Measurements from ENCODE around the gene GUCA2A.

Gene GUCA2A

DNA sequence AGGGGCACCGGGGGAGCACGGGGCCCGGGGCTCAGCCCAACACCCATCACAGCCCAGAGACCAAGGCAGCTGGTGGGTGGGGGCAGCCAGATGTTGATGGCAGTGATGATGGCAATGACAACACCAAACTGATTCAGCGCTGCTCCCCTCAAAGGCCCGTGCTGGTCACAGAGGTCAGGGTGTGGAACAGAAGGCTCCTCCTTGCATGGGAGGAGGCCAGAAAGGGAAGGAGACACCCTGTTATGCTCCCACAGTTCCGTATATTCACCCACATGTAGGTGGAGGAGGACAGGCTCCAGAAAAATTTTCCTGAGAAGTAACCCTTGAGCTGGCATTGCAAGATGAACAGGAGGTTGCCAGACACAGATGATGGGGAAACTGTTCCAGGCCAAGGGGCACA, 10.9 kb downstream of the GUCA2A start:
- no peak for DNase-seq (ENCODE audit: low read depth)

DNA sequence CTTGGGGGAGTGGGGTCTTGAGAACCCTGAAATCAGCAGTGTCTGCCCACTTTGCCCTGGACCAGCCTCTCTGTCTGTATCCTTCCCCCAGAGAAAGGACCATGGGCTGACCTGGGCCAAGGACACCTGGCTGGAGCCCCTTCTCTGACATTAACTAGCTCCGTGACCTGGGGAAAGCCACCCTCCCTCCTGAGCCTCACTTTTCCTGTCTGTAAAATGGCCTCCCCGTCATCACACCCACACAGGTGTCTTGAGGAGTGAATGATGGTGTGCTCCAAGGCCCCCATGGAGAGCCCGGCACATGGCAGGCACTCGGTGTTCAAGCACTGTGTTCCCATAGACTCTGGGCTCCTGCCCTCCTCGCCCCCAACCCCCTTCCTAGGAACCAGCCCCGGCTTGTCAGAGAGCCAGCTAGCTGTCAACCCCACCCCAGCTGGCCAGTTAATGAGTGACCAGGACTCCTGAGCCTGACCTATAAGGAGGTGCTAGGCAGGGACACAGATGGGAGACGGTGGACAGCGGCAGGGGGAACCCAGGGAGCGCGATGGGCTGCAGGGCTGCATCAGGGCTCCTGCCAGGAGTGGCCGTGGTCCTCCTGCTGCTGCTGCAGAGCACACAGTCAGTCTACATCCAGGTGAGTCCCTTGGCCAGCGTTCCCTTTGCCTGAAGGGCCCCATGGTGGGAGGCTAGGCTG, 11.5 kb downstream of the GUCA2A start, which contains the start of gene GUCA2B:
Gene GUCA2B (plus strand): TSS at position 504 of the 694 bp plus-strand sequence. CDS start 41 bp downstream, at position 545.
- no peak for DNase-seq (ENCODE audit: low read depth)

DNA sequence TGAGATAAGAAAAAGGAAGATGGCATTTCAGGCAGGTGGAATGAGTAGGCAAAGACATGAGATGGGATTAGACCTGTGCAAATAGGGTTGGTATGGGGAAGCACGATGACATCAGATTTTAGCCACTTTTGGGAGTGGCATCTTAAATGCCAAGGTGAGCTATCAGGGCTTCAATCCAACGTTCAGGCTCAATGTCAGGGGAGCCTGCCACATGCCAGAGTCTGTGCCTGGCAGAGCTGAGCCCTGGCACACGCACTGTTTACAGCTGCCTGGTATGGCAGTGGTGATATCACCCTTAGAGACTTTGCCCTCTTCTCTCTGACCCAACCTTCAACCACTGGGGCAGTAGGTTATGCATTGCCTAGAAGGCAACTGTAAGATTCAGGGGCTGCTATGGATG, 12.4 kb downstream of the GUCA2A start:
- DNase-seq (ENCODE audit: low read depth), result no peak

DNA sequence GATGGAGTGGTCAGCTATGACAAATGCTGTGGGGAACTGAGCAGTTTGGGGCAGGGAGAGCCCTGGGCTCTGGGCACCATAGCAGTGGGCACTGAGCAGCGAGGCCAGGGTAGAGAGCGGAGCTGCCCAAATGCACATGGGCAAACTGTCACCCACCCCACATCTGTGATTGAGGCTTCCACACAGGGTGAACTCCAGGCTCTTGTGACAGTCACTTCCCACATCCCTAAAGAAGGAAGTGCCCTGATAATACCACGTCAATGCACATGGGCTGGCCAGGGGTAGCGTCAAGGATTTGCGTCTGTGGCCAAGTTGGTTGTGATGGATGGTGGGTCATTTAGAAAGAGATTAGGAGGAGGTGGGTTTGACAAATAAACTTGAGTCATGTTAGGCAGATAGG, 13.9 kb downstream of the GUCA2A start:
- no peak for DNase-seq (ENCODE audit: low read depth)

DNA sequence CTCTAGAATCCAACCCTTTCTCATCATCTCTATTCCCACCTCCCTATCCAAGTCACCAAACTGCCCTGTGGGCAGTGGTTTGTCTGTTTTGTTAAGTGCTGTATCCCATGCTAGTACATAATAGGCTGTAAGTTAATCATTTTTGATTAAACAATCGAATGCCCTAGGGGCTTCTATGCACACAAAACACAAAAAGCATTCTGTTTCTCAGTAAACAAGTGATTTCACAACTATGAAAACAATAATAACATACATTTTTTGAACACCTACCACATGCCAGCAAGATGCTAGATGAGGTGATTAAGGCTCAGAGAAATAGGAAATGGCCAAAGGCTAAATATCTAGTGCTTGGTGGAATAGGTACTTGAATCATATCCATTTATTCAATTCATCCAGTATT, 16.4 kb downstream of the GUCA2A start:
- DNase-seq (ENCODE audit: low read depth), result no peak

DNA sequence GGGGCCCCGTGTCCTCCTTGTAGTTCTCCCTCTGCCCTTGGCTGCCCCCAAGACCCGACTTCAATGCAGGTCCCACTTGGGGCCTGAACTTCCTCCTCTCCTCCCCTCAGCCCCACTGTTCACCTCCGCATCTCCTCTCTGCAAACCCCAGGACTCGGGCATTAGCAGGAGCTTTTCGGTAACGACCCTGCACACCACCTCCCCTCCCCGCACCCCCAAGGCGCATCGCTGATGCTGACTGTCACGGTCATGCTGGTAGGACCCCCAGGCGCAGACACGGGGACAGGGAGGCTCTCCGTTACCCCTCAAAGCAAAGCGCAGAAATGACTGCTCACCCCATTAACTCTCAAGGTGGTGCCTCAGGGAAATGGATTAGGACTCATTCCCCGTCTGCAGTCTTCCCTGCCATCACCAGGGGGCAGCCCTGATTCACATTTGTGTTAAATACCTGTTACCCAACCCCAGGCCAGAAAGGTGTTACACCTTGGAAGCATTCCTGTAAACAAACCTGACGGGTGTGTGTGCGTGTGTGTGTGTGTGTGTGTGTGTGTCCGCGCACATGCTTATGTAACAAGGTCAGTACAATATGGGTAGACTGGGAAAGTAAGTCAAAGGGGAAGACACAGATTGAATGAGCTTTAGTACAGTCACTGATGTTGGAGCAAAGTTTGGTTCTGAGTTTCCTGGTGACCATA, 17.8 kb downstream of the GUCA2A start:
- DNase-seq (ENCODE audit: low read depth), result peak; percentile 27

DNA sequence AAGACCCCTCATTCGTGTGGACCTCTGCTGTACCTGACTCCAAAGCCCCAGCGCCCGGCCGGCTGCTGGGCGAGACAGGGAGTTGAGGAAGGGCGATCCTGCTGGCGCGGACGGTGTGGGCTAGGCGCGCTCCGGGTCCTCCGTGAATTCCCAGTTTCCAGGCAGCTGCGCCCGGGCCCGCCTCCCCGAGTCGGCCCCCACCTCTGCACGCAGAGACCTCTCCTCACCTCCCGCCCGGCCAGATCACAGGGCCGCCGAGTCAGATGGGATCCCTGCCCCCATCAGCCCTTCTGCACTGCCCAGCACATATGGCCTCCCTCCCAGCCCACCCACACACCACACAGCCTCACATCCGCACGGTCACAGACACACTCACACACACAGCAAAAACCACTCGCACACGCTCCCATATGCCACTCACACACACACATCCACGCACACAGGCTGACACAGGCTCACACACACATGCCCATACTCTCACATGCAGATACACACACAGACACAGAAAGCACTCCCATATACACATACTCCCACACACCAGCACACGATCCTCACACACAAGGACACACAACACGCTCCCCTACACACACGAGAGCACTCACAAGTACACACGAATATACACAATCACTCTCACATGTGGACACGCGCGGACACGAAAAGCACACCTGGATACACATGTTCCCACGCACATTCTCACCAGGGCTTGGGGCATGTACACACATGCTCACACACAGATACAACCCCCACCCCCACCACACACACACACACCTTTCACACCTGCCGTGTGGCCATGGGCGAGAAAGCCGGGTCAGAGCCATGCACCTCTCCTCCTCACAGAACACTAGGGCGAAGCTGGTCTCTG, 18.6 kb downstream of the GUCA2A start:
- DNase-seq (ENCODE audit: low read depth), result no peak

DNA sequence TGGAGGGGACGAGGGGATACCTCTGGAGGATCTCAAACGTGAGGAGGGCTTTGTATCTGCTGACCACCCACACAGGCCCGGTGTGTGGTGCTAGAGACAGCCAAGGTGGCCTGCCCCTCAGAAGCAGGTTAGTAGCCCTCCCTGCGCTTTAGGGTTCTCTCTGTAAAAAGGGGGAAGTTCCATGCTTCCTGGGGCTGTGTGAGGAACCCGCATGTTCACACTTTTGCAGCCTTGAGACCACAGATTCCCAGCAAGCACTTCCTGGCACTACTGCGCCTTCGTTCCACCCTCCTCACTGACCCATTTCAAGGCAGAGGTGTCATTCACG, 19.2 kb downstream of the GUCA2A start:
- DNase-seq (ENCODE audit: low read depth), result no peak

DNA sequence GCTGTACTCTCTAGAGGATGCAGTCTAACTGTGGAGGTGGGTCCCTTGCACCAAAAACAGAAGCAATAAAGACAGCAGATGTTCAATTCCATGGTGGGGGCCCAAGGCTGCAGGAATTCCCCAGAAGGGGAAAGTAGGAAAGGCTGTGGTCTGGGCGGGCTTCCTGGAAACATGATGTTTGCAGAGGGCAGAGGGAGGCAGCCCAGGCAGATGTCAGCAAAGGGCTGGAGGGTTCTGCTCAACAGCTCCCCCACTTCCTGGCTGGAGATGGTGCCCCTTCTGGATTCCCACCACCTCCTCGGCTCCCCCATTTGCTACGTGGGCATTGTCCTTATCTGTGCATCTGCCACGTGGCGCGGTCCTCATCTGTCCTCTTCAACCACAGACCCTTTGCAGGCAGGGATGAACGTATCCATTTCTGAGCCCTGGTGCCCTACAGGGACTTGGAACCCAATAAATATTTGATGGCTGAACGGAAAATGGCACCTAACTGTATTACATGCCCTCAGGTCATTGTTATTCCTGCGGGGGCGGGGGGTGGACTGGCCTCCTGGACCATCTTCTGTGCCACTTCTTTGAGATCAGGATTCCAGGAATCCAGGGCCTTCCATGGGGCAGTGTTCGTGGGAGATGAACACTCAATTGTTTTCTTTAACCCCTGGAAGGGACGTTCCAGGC, 19.7 kb downstream of the GUCA2A start:
- no peak for DNase-seq (ENCODE audit: low read depth)

DNA sequence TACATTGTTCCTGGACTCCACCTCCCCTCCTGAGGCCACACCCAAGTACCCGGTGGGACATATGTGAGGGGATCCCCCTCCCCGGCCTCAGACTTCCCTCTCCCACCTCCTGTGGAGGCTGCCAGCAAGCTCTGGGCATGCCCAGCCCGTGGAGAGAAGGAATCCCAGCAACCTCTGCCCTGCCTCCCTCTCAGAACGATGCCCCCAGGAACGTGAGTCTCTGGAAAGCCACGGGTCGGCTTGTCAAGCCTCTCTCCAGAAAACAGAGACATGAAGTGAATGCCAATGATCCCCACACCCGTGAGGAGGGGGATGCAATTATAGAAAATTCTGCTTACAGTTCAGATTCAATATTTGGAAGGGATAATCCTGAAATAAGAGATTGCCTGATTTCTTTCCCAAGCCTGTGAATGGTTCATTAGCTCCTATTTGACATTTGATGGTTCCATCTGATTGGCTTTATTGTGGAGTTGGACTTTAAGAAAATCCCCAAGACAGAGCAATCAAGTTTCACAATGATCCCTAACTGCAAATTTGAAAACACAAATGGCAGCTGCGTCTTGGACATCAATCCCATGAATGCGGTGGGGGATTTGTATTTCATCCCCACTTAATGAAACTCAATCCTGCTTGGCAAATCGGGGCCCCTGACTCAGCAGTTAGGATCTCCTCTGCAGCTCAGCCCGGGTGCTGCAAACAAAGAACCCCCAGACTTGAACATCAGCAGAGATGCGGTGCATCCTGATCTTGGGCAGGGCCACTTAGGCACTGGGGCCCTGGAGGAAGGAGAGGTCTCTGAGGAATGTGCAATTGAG, 20.4 kb downstream of the GUCA2A start:
- DNase-seq (ENCODE audit: low read depth), result no peak

DNA sequence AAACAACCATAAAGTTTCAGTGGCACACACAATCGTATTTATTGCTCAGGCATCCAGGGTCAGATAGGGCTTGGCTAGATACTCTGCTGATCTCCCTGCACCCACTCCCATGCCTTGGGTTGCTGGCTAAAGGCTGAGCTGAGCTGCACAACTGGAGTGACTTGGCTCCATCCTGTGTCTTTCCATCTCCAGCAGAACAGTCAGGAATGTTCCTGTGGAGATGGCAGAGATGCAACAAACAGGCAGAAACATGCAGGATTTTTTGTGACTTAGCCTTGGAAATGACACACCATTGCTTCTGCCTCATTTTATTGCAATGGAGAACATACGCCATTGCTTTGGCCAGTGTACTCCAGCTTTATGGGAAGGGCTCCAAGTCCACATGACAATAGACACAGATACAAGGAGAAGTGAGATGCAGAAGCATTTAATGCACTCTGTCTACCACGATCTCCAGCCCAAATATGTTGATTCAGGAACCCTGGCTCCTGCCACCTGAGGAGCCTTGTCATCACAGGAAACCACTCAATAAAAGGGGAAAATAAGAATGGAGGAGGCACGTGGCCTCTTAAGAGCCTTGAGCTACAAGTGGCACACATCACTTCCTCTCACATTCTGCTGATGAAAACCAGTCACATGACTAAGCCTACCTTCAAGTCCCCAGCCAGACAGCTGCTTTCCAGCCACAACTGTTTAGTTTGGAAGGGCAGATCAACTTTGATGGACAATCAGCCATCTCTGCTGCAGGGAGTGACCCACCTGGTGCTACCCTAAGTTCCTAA, 21.5 kb downstream of the GUCA2A start:
- DNase-seq (ENCODE audit: low read depth), result no peak

DNA sequence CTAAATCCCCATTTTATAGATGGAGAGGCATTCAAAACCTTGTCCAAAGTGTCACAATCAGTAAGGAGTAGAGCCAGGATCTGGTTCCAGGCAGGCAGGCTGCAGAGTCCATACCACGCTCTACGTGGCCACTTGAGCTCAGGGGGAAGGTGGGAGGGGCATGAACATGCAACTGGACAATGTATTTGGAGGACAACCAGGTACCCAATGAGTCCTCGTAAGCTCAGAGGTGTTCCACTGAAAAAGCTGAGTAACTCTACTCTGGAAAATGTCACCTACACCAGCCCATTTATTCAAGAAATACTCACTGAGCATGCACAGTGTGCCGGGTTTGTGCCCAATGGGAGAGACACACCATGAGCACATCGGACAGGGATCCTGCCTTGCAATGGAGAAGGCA, 22.6 kb downstream of the GUCA2A start:
- DNase-seq (ENCODE audit: low read depth), result no peak

DNA sequence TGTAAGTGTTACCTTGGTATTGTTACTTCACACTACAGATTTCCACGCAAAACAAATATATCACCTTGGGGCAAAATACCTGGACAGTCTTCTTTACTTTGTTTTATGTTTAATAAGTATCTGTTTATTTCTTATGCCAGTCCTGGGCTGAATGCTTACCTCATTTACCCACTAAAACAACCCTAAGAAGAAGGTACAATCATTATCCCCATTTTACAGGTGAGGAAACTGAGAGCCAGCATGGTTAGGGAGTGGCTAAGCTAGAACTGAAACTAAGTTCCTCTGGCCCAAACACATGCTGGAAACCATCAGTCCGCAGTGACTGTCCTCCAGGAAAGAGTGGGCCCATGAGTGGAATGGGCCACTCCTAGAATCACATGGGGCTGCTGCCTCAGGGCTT, 24.4 kb downstream of the GUCA2A start:
- no peak for DNase-seq (ENCODE audit: low read depth)

DNA sequence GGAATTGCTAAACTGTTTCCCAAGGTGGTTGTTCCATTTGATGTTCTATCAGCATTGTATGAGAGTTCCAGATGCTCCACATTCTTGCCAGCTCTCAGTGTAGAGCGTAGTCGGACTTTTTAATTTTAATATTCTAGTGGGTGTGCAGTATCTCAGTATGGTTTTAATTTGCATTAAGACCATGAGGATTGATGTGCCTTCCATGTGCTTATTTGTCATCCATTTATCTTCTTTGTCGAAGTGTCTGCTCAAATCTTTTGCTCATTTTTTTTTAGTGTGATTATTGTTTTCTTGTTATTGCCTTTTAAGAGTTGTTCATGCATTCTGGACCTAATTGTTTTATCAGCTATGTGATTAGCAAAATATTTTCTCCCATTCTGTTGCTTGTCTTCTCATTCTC, 25.1 kb downstream of the GUCA2A start:
- DNase-seq (ENCODE audit: low read depth), result no peak

DNA sequence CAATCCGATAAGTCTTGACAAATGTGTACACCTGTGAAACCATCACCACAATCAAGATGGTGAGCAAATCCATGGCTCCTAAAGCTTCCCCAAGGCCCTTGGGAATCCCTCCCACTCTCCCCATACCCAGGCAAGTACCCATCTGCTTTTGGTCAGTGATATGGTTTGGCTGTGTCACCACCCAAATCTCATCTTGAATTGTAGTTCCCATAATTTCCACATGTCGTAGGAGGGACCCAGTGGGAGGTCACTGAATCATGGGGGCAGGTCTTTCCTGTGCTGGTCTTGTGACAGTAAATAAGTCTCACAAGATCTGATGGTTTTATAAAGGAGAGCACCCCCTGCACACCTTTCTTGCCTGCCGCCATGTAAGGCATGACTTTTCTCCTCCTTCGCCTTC, 26.0 kb downstream of the GUCA2A start:
- DNase-seq (ENCODE audit: low read depth), result no peak

DNA sequence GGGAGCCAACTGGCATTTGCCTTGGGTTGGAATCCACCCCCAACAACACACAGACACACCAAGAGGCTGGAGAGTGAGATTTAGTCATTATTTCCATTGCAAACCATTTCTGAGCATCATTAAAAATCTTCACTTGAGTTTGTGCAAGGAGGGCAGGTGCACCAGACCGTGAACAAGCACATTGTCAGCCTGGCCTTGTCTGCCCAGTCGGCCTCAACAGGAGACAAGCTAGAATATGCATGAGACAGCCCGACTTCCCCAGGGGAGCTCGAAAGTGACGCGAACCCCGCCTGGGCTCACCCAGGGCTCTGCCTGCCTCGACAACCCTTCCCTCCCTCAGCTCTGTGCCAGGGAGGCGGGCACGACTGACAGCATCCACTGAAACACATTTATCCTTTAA, 26.8 kb downstream of the GUCA2A start:
- DNase-seq (ENCODE audit: low read depth), result no peak

DNA sequence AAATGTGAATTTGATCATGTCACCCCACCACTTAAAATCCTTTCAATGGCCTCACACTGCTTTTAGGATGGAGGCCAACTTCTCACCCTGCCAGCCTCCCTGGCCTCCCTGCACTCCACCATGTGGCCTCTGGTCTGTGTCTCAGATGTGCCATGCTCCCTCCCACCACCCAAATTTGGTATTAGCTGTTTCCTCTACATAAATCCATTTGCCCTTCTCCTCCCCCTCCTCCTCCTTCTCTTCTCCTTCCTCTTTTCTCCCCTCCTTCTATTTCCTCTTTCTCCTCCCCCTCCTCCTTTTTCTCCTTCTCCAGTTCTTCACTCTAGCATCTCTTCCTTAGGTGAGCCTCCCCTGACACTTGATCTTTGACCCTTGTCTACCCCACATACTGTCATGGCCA, 28.1 kb downstream of the GUCA2A start:
- no peak for DNase-seq (ENCODE audit: low read depth)

DNA sequence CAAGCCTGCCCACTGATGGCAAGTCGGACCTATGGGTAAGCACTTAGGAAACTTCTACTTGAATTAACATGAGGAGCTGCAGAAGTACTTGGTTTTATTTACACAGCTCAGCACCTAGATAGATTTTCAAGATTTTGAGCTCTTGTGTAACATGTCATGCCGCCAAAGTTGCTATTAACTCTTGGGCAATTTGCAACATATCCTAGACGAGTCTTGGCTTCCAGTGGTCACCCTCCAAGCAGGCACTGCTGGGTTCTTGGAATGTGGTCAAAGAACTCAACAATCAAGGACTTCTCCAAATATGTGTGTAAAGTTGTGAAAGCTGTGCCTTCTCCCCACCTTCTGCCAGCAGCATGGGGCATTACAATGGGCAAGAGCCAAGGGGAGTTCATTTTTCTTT, 29.1 kb downstream of the GUCA2A start:
- no peak for DNase-seq (ENCODE audit: low read depth)

DNA sequence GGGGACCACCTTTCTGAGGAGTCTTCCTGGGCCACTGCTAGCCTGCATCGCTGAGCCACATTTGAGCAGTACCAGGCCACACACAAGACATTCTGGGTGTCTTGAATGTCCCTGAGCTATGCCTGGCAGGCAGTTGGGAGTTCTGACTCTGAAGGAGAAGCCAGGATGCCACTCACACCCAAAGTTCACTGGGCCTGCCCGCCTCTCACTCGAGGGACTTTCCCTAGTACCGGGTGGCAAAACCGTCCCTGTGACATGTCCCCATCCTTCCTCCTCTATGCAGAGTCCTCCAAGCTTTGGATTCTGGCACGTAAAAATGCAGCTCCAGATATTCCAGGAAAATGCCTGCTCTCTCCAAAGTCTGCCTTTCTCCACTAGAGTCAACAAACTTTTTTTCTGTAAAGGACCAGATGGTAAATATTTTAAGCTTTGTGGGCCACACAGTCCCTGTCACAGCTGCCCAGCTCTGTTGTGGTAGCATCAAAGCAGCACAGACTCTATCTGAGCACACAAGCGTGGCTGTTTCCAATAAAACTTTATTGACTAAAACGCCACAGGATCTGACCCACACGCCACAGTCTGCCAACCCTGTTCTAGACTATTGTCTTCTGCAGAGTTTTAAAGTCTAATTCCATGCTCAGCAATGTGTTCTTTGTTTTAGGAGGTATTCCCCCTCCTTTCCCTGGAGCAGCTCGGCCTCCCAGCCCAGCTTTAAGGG, 30.6 kb downstream of the GUCA2A start:
- no peak for DNase-seq (ENCODE audit: low read depth)

DNA sequence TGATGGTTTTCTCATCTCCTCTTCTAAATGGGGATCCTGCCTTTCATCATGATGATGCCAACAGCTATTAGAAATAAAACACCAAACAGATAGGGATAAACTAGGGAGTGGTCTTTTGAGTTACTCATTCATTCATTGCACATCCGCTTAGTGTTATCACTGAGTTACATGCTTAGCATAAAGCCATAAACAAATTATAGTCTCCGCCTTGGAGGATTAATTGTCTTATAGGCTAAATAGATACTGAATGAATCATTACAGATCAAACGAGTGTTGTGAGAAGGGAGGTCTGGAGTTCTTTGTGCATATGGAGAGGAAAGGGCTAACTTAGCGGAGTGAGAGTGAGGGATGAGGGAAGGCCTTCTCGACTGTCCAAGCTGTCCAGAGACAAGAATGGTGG, 31.2 kb downstream of the GUCA2A start:
- DNase-seq (ENCODE audit: low read depth), result no peak
